GM18873 (cell line): Measurements from ENCODE around the gene HMX3.
"Not testable (repeated sequence)": the region's sequence is repeated elsewhere in the genome, so short reads cannot be mapped to it uniquely, and the experiment has no call there.

Experiments used
- ATAC-seq: cut with Tn5 transposase; IDR thresholded peaks from one replicate; pipeline ENCODE4 v1.9.1; 2021; ENCODE audit warnings: mild to moderate bottlenecking, moderate library complexity, moderate number of reproducible peaks; ENCODE audit not compliant: unreplicated experiment, low FRiP score

HMX3 gene

DNA sequence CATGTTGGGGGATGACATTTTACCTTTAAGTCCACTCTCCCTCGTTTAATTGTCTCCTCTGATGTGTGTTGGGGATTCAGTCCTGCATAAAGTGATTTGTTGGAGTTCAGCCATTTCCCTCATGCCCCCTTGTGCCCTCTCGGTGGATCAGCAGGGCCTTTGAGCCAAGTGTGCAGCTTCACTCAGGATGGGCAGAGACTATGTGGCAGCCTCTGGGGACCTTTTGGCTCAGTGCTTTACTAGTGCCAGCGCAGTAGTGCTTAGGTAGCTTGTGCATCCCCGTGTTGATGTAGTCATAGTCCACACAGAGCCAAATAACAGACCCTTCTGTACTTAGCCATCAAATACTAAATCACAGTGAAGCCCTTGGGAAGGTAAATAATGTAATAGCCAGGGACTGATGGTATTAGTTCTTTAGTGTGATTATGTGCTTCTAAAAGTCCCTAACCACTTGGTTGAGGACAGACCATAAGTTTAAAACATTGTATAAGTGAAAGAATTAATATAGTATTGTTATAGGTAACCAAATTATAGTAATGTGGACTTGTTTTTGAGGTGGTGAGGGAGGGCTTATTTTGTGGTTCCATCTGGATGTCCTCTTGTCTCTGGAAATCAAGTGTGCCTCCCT, 29.8 kb downstream of the HMX3 start:
- ATAC-seq = no peak

DNA sequence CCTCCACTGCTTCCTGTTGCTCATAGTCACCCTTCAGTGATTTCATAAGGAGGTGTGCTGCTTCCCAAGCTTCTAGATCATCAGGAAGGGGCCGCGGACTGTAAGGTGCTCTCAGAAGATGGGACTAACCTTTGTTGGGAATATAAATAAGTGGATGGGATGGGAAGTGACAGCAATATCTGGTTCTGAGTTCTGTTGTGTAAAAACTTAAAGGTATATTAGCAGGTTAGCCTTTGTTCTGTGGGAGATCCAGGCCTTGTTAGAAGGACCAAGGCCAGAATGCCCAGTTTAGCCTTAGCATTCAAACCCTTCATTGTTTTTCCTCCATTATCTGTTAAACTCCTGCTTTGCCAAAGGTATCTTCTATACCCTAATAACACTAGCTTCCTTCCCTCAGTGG, 30.8 kb downstream of the HMX3 start:
- no peak for ATAC-seq

- ATAC-seq = no peak
Observed at GRCh38 chr10:123170961-123171360, 35.2 kb downstream of the HMX3 start.

DNA sequence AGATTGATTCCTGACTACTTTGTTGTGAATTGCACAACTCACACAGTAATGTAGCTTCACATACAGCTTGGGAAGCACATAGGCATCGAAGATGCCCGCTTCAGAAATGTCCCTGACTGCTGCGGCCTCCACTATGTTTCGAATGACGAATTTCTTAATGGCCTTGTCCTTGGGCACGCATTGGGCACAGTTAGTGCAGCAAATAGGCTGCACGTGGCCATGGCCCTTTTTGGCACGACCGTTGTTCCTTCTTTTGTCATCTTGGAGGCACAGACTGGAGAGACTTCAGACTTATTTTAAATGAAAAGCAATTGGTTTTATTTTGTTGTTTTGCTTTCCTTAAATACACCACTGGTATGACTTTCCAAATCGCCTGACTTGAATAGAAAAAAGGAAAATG, 35.8 kb downstream of the HMX3 start:
- not testable (repeated sequence) for ATAC-seq

- no peak for ATAC-seq
Observed at GRCh38 chr10:123175389-123176387, 39.9 kb downstream of the HMX3 start.

- not testable (repeated sequence) for ATAC-seq
Observed at GRCh38 chr10:123178390-123178789, 42.6 kb downstream of the HMX3 start.

- no peak for ATAC-seq
Observed at GRCh38 chr10:123180101-123181090, 44.6 kb downstream of the HMX3 start.

- no peak for ATAC-seq
Observed at GRCh38 chr10:123183724-123184123, 48.0 kb downstream of the HMX3 start.

GRCh38 chr10:123187781-123188180, 52.0 kb downstream of the HMX3 start:
- no peak for ATAC-seq
